ENCODE measurements around the gene OR2T11.

GRCh38 chr1:248625166-248625565 lies 9.7 kb downstream of the OR2T11 start:
- TF ChIP-seq CTCF (IDR thresholded peaks at IDR 0.05; ENCODE audit: insufficient read depth, low read depth, low read length): no peak
- no peak for TF ChIP-seq EZH2 (IDR thresholded peaks at IDR 0.05; ENCODE audit: insufficient read depth, low read length)

Measured in astrocyte (in vitro differentiated cells and primary cell).